Transverse colon (tissue), 3 donors: Measurements from ENCODE around the gene OPN1MW.
"Not testable (repeated sequence)": the region's sequence is repeated elsewhere in the genome, so short reads cannot be mapped to it uniquely, and the experiment has no call there.

Source experiments
- CTCF ChIP-seq, 5 experiments: fragments of 200-600 bp in 3 of 5; fragments of 450-650 bp in 2 of 5; sonication (generic) in 3 of 5; IDR thresholded peaks; 1 replicate in 2 of 5; 2 replicates in 3 of 5; pipeline ENCODE4 v1.5.1; 2016 to 2017; ENCODE audit warnings: antibody characterized with exemption in 5 of 5, inconsistent platforms in 3 of 5, mild to moderate bottlenecking in 2 of 5, moderate library complexity in 1 of 5
- EP300 ChIP-seq: sonication (generic); formaldehyde crosslinking; IDR thresholded peaks from one replicate; pipeline ENCODE4 v1.6.1; 2017; ENCODE audit warnings: antibody characterized with exemption, low read depth

GRCh38 chrX:154194316-154194715 is 11.9 kb downstream of the OPN1MW start:
- not testable (repeated sequence) for TF ChIP-seq CTCF (IDR thresholded peaks at IDR 0.05); EP300
